ENCODE measurements around the gene HS1BP3.

The HS1BP3 gene

GRCh38 chr2:20668871-20669475 lies 18.1 kb upstream of the HS1BP3 start:
- TF ChIP-seq TEAD4 (IDR thresholded peaks at IDR 0.05) (no peak), CEBPB (IDR thresholded peaks at IDR 0.05) (no peak), RAD21 (IDR thresholded peaks at IDR 0.05; ENCODE audit: low read depth) (no peak), ZBTB7A (IDR thresholded peaks at IDR 0.05; ENCODE audit: low read depth) (no peak), FOXM1 (IDR thresholded peaks at IDR 0.05; ENCODE audit: borderline replicate concordance, low read depth) (no peak), CREB1 (IDR thresholded peaks at IDR 0.05; ENCODE audit: low read depth) (no peak), MAX (IDR thresholded peaks at IDR 0.05) (no peak)

- TF ChIP-seq MAX (IDR thresholded peaks at IDR 0.05) (no peak), EGR1 (IDR thresholded peaks at IDR 0.05) (no peak), ZBTB7A (IDR thresholded peaks at IDR 0.05; ENCODE audit: low read depth) (no peak), EP300 (IDR thresholded peaks at IDR 0.05; ENCODE audit: borderline replicate concordance) (no peak), YY1 (IDR thresholded peaks at IDR 0.05; ENCODE audit: low read depth) (no peak), NFIC (IDR thresholded peaks at IDR 0.05) (no peak), CEBPB (IDR thresholded peaks at IDR 0.05) (no peak), TAF1 (IDR thresholded peaks at IDR 0.05; ENCODE audit: low read depth) (no peak), FOXM1 (IDR thresholded peaks at IDR 0.05; ENCODE audit: borderline replicate concordance, low read depth) (no peak), USF1 (IDR thresholded peaks at IDR 0.05) (no peak), RAD21 (IDR thresholded peaks at IDR 0.05; ENCODE audit: low read depth) (no peak), REST (IDR thresholded peaks at IDR 0.05; ENCODE audit: low read depth) (no peak), TEAD4 (IDR thresholded peaks at IDR 0.05) (no peak), CREB1 (IDR thresholded peaks at IDR 0.05; ENCODE audit: low read depth) (no peak), TCF12 (IDR thresholded peaks at IDR 0.05; ENCODE audit: low read depth) (no peak)
Measured at GRCh38 chr2:20668451-20668850, 17.6 kb upstream of the HS1BP3 start.

- TF ChIP-seq USF1 (IDR thresholded peaks at IDR 0.05) (no peak), ZBTB7A (IDR thresholded peaks at IDR 0.05; ENCODE audit: low read depth) (no peak), REST (IDR thresholded peaks at IDR 0.05; ENCODE audit: low read depth) (no peak), YY1 (IDR thresholded peaks at IDR 0.05; ENCODE audit: low read depth) (no peak), TAF1 (IDR thresholded peaks at IDR 0.05; ENCODE audit: low read depth) (no peak)
Measured at GRCh38 chr2:20667531-20668401, 16.9 kb upstream of the HS1BP3 start.

- TF ChIP-seq REST (IDR thresholded peaks at IDR 0.05; ENCODE audit: low read depth) (no peak), RAD21 (IDR thresholded peaks at IDR 0.05; ENCODE audit: low read depth) (no peak), ZBTB7A (IDR thresholded peaks at IDR 0.05; ENCODE audit: low read depth) (no peak), CEBPB (IDR thresholded peaks at IDR 0.05) (no peak), EGR1 (IDR thresholded peaks at IDR 0.05) (no peak), YY1 (IDR thresholded peaks at IDR 0.05; ENCODE audit: low read depth) (no peak), FOXM1 (IDR thresholded peaks at IDR 0.05; ENCODE audit: borderline replicate concordance, low read depth) (no peak), TCF12 (IDR thresholded peaks at IDR 0.05; ENCODE audit: low read depth) (no peak), CREB1 (IDR thresholded peaks at IDR 0.05; ENCODE audit: low read depth) (no peak), TAF1 (IDR thresholded peaks at IDR 0.05; ENCODE audit: low read depth) (no peak), NFIC (IDR thresholded peaks at IDR 0.05) (no peak), MAX (IDR thresholded peaks at IDR 0.05) (no peak), EP300 (IDR thresholded peaks at IDR 0.05; ENCODE audit: borderline replicate concordance) (no peak)
Measured at GRCh38 chr2:20667151-20667530, 16.2 kb upstream of the HS1BP3 start.
